HS-5 (cell line): ENCODE results near the gene PPA1.
"Not testable (repeated sequence)": the region's sequence is repeated elsewhere in the genome, so short reads cannot be mapped to it uniquely, and the experiment has no call there.

Experiments used
- DNase-seq: peaks from one replicate; pipeline ENCODE4 v3.0.0-alpha.2; 2012; ENCODE audit warnings: low read depth

Gene PPA1

DNA sequence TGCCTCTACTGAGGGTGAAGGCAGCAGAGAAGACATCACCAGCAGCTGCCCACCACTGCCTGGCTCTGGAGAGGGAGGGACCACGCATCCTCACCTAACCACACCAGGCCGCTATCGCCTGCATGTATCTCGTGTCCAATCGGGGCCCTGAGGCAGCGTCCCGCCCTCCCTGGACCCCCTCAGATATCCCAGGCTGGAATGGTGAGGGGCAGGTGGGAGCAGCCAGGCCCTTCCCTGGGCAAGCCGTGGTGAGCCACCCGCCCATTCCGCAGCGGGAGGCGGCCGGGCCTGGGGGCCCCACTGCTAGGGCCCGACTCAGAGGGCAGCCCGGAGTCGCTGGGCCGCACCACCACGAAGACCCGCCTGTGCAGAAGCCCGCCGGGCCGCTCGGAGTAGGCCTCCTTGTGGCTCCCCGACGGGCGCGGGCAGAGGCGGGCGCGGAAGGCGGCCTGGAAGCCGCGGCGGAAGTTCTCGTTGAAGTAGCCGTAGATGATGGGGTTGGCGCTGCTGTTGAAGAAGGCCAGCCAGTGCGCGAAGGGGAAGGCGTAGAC lies 21.6 kb upstream of the PPA1 start:
- no peak for DNase-seq

DNA sequence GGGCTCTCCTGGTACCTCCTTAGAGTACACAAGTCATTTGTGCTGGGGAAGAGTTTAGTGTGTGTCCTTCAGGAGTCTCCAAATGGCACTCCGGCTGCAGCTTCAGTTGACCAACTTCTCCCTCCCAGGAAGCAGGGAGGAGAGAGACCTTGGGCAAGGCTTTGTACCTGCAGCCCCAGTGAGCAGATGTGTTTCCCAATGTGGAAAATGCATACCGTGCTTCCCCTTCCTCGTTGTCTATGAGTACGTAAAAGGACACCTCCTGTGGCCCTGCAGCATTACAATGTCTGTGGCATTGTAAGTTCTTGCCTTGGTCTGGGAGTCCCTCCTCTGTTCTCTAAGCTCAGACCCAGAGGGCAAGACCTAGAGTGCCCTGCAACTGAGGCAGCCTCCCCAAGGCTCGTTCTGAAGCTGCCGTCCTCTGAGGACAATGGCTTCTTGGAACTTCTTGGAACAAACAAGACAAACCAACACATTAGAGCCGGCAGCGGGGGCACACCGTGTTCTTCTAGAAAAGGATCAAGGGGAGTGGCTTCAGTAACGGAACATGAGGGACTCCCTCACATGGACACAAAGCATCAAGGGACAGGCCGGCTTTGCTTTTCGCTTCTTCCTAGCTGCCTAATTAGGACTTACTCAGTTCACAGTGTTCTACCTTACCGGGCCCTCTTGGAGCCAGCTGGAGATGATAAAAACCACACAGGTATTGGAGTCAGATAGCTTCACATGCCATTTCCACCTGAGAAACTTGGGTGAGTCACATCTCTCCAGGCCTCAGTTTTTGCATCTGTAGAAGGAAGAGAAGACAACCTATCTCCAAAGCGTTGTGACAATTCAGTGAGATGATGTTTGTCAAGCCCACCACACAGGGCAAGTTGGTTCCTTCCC lies 20.9 kb upstream of the PPA1 start:
- no peak for DNase-seq

GRCh38 chr10:70250961-70251680 lies 17.9 kb upstream of the PPA1 start:
- DNase-seq: no peak

DNA sequence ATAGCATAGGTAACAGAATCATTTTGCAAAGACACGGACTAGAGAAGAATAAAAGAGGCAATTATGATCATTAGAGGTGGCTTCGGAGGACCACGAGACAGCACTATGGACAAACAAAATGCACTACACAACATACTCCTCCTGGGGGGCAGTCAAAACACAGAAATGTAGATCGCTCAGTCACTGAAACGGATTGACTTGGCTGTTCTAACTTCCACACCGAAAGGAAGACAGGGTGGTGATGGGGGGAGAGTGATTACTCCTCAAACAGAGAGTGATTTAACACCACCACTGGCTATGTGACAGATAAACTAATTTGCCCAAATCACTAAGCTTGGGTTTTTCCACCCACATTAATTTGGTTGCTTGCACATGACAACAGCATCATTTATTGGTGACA lies 14.1 kb upstream of the PPA1 start:
- no peak for DNase-seq

DNA sequence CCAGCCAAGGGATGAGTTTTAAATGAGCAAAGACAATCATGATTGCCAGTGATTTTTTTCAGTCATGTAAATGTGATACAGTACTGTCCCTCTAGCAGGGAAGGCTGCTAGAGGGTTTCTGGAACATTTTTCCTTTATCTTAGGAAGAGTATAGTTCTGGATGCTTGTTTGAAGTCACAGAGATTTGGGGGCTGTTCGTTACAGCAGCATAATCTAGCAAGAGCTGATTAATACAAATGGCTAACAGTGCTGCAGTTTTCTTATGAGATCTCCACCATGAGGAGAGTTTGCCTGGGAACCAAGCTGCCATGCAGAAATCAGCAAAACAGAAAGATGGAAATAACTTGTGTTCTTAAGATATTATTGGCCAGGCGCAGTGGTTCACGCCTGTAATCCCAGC lies 7.9 kb upstream of the PPA1 start:
- no peak for DNase-seq

DNA sequence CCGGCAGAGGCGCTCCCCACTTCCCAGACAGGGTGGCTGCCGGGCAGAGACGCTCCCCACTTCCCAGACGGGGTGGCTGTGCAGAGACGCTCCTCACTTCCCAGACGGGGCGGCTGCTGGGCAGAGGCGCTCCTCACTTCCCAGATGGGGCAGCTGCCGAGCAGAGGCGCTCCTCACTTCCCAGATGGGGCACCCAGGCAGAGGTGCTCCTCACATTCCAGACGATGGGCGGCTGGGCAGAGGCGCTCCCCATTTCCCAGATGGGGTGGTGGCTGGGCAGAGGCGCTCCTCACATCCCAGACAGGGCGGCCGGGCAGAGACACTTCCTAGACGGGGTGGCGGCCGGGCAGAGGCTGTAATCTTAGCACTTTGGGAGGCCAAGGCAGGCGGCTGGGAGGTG lies 6.8 kb upstream of the PPA1 start:
- DNase-seq: not testable (repeated sequence)

DNA sequence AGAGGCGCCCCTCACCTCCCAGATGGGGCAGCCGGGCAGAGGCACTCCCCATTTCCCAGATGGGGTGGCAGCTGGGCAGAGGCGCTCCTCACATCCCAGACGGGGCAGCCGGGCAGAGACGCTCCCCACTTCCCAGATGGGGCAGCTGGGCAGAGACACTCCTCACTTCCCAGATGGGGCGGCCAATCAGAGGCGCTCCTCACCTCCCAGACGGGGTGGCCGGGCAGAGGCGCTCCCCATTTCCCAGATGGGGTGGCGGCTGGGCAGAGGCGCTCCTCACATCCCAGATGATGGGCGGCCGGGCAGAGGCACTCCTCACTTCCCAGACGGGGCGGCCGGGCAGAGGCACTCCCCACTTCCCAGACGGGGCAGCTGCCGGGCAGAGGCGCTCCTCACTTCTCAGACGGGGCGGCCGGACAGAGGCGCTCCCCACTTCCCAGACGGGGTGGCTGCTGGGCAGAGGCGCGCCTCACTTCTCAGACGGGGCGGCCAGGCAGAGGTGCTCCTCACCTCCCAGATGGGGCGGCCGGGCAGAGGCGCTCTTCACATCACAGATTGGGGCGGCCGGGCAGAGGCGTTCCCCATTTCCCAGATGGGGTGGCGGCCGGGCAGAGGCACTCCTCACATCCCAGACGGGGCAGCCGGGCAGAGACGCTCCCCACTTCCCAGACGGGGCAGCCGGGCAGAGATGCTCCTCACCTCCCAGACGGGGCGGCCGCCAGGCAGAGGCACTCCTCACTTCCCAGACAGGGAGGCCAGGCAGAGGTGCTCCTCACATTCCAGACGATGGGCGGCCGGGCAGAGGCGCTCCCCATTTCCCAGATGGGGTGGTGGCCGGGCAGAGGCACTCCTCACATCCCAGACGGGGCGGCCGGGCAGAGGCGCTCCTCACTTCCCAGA lies 6.1 kb upstream of the PPA1 start:
- not testable (repeated sequence) for DNase-seq

DNA sequence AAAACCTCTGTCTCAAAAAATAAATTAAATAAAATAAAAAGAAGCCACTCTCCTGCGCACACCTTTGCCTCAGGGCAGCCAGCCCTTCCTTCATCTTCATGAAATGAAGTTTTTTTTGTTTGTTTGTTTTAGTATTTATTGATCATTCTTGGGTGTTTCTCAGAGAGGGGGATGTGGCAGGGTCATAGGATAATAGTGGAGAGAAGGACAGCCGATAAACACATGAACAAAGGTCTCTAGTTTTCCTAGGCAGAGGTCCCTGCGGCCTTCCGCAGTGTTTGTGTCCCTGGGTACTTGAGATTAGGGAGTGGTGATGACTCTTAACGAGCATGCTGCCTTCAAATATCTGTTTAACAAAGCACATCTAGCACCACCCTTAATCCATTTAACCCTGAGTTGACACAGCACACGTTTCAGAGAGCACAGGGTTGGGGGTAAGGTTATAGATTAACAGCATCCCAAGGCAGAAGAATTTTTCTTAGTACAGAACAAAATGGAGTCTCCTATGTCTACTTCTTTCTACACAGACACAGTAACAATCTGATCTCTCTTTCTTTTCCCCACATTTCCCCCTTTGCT lies 4.8 kb upstream of the PPA1 start:
- not testable (repeated sequence) for DNase-seq

GRCh38 chr10:70234668-70235447 lies 1.6 kb upstream of the PPA1 start:
- DNase-seq: no peak

DNA sequence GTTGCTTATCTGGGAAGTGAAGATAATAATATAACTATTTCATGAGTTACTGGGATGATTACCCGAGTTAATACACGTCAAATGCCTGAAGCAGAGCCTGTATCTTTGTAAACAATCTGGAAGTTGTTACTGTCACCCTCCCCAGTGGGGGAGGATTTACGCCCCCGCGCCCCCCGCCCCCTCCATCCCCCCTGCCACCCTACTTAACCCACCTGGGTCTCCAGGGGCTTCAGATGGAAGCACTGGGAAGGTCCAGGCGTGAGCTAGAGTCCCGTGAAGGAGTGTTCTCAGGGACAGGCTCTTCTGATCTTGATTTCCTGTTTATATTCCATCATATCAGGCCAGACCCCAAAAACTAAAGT lies 691 bp upstream of the PPA1 start:
- no peak for DNase-seq

GRCh38 chr10:70232859-70233108 lies 445 bp downstream of the PPA1 start:
- no peak for DNase-seq

DNA sequence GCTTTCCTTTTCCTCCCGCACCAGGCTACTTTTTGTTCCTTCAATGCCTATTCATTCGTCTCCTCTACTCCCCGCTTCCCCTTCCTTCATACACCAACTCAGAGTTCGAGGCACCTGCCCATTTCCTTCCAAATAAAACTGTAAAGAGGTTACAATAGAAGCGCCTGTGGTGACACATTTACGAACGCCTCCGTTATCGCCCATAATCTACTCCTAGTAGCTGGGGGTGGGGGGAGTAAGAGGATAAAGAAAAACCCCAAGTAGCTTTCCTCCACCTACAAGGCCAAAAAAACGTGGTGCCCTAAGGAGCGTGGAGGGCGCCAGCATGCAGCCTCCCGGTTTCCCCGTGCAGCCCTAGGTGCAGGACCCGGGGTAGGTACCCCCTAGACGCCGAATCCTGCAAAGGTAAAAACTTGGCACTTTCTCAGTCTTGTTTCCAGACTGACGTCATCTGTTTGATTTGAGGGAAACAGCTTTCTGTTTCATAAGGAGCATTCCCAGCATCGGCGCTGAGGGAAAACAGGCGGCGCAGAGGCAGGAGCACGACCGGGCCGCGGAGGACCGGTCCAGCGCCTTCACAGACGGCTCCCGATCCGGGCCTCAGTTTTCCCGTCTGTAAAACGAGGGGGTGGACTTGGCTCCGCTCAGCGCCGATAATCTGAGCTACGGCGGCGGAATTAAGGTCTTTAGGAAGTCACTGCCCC lies 922 bp downstream of the PPA1 start:
- DNase-seq: no peak

GRCh38 chr10:70228491-70228890 lies 4.7 kb downstream of the PPA1 start:
- no peak for DNase-seq

DNA sequence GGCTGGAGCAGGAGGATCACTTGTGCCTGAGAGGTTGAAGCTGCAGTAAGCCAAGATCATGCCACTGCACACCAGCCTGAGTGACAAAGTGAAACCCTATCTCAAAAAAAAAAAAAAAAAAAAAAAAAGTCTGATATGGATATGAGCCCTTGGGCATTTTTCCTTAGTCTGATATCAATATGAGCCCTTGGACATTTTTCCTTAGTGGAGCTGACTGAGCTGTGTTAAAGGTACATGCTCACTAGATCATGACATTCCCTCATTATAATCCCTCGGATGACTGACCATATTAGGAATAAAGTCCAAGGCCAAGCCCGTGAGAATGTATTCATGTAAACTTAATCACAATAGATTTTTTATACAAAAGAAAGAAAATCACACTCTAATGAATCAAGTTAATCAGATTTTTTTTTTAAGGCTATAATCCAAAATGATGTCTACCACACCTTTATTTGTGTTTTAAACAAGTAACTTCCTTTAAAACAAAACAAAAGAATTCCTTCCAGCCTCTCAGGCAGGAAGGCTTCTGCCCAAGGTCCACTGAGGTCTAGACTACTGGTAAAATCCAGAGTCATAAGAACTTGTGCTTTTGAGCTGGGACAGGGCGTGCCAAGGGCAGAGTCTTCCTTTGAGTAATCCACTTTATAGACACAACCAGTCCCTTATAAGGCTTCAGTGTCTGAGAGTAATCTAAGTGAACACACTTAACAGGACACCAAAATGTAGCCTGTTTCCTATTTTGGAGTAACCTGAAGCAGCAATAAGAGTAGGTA lies 5.5 kb downstream of the PPA1 start:
- DNase-seq: no peak

- DNase-seq: no peak
Observed at GRCh38 chr10:70223728-70224127, 9.5 kb downstream of the PPA1 start.

DNA sequence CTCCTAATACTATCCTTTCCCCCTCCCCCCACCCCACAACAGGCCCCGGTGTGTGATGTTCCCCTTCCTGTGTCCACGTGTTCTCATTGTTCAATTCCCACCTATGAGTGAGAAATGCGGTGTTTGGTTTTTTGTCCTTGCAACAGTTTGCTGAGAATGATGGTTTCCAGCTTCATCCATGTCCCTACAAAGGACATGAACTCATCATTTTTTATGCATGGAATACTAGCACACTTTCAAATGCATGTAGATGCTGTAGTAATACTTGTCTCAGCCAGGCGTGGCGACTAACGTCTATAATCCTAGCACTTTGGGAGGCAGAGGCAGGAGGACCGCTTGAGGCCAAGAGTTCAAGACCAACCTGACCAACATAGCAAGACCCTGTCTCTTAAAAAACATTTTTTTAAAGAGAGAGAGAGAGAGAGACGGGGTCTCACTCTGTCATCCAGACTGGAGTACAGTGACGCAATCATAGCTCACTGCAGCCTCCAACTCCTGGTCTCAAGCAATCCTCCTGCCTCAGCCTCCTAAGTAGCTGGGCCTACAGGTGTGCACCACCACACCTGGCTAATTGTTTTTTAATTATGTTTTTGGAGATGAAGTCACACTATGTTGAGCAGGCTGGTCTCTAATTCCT lies 10.3 kb downstream of the PPA1 start:
- DNase-seq: not testable (repeated sequence)

- no peak for DNase-seq
Observed at GRCh38 chr10:70222340-70222794, 10.9 kb downstream of the PPA1 start.

DNA sequence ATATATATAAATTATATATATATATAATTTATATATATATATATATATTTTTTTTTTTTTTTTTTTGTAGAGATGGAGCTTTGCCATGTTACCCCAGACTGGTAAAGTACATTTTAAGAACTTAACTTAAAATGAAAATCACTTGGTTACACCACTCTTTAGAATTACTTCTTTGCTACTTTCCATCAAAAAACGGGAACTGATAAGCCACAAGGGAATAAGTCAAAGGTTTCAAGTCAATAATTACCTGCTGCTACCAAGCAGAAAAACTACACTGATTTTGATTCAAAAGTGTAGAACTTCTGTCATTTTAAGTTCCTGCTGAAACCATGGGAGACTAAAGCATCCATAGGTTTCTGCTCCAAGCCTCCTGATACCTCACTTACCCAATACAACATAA lies 12.2 kb downstream of the PPA1 start:
- no peak for DNase-seq

DNA sequence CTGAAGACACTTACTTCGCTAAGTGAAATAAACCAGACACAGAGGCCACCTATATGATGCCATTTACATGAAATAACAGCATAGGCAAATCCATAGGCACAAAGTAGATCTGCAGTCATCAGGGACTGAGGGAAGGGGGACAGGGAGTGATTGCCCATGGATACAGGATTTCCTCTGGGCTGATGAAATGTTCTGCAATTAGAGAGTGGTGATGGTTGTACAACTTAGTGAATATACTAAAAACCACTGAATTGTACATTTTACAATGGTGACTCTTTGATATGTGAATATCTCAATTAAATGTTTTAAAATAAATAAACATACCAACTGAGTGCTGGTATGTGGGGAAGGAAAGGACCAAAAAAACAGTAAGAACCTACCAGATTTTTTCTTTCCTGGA lies 20.4 kb downstream of the PPA1 start:
- DNase-seq: no peak
